Esophagus muscularis mucosa (tissue), 3 donors: ENCODE measurements around the gene NNAT.

Source experiments
- EP300 ChIP-seq: sonication (generic); formaldehyde crosslinking; IDR thresholded peaks from one replicate; pipeline ENCODE4 v1.6.1; 2017; ENCODE audit warnings: antibody characterized with exemption
- POLR2AphosphoS5 ChIP-seq, 2 donors: sonication (generic); formaldehyde crosslinking; IDR thresholded peaks; one replicate each; pipeline ENCODE4 v1.6.1; 2017; ENCODE audit warnings: antibody characterized with exemption in 2 of 2

DNA sequence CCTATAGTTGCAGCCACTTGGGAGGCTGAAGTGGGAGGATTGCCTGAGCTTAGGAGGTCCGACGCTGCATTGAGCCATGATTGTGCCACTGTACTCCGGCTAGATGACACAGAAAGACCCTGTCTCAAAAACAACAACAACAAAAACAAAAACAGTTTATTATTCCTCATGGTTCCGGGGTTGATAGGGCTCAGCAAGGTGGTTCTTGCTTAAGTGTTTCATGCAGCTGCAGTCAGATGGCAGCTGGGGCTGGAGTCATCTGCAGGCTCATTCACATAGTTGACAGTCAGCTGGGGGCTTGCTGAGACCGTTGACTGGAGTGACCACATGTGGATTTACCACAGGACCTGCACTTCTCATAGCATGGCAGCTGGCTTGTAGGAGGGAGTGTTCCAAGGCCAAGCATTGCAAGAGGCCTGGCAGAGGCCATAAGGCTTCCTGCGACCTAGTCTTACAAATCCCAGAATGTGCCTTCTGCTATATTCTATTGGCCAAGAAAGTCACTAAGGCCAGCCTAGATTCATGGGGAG lies 28.9 kb upstream of the NNAT start:
- TF ChIP-seq POLR2AphosphoS5 (IDR thresholded peaks at IDR 0.05) (no peak), EP300 (no peak)
